GM19395 (cell line): ENCODE data around the gene PPARD.
"Not testable (repeated sequence)": the region's sequence is repeated elsewhere in the genome, so short reads cannot be mapped to it uniquely, and the experiment has no call there.

ENCODE experiments used
- ATAC-seq: cut with Tn5 transposase; IDR thresholded peaks from one replicate; pipeline ENCODE4 v1.9.1; 2021; ENCODE audit warnings: mild to moderate bottlenecking, moderate library complexity; ENCODE audit not compliant: unreplicated experiment

Gene PPARD

DNA sequence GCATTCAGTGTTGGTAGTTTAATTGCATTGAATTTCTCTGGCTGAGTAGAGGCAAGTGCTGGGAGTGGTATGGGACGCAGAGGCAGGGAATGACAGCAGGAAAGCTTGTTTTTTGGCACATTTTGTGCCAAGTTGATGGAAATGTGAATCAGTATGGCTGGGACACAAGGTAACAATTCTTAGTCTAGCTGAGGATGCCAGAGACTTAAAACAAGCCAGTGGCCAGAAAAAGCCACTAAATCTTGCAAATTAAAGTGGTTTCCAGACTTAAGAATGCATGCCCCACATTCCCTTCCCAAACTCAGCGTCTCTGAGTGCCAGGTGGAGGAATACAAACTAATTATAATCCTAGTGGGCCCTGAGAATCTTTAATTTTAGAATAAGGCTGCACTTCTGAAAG, 35.9 kb downstream of the PPARD start:
- no peak for ATAC-seq

DNA sequence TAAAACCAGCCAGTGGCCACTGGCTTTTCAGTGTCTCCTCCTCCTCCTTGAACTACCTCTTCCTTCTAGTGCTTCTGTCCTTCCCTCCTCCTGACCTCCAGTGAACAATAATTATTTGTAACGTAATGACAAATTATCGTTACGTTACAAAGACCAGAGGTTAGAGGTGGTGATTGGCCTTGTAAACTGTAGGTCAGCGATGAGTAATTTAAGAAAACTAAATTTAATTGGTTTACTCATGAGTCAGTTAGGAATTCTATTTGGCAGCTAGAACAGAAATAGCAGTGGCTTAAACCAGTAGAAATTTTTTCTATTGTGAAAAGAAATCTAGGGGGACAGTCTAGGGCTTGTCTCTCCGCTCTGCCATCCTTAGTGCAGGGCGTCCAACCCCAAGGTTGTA, 38.8 kb downstream of the PPARD start:
- no peak for ATAC-seq

- ATAC-seq, result no peak
Observed at GRCh38 chr6:35382015-35382414, 39.7 kb downstream of the PPARD start.

GRCh38 chr6:35385457-35386202, 43.3 kb downstream of the PPARD start:
- ATAC-seq, result no peak

DNA sequence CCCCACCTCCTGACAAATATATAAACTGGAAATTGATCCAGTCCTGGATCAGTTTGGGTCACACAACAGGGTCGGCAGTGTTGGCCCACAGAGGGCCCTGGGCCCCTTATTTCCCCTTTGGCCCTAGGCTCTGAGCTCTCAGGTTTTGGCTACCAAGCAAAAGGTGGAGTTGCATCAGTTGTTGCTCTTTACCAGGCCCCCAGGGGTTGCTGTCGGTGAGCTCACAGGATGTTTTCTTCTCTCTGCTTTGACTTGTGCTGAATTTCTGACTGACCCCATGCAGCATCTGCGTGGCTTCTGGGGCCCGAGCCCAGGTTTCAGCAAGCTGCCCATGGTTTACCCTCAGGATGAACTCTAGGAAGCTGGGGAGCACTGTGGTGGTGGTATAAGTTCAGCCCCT, 44.6 kb downstream of the PPARD start:
- ATAC-seq, result no peak

- no peak for ATAC-seq
Observed at GRCh38 chr6:35388030-35388429, 45.7 kb downstream of the PPARD start.

DNA sequence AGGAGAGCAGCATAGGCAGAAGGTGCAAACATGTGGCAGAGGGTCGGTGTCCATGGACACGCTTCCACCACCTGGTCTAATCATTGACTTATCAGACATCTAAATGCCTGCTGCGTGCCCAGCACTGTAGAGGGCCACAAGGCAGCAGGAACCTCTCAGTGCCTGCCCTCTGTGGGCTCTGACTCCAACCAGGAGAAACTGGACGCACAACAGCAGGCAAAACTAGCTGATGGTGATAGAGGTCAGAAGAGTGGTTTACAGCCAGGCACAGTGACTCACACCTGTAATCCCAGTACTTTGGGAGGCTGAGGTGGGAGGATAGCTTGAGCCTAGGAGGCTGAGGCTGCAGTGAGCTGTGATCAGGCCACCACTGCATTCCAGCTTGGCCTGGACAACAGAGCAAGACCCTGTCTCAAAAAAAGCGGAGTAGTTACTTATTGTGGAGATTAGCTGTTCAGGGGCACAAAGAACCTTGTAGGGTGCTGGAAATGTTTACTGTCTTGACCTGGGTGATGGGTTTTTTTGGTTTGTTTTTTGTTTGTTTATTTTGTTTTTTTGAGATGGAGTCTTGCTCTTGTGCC, 46.5 kb downstream of the PPARD start:
- no peak for ATAC-seq

GRCh38 chr6:35389386-35389785, 47.0 kb downstream of the PPARD start:
- not testable (repeated sequence) for ATAC-seq

GRCh38 chr6:35391240-35391968, 49.0 kb downstream of the PPARD start:
- ATAC-seq, result no peak

DNA sequence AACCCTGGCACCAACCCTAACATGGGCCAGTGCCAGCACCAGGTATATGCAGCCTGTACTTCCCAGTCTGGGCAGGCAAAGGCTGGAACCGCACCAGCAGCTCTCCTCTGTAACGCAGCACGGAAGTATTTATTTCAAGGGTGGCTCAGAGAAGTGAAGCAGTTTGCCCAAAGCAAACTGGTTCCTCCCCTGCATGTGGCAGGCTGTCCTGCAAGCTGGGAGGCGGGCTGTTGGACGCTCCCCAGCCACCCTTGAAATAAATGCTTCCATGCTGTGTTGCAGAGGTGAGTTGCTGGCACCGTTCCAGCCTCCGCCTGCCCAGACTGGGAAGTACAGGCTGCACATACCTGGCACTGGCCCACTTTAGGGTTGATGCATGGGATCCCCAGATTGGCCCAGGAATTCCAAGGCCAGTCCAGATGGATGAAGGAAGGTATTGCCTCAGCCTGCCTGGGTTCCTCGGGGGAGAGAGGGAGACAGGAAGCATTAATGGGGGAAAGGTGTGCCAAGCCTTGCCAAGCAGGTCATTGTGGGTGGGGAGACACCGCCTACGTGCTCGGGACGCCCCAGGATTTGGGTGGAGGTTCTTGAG, 49.8 kb downstream of the PPARD start:
- no peak for ATAC-seq

GRCh38 chr6:35392773-35393672, 50.7 kb downstream of the PPARD start:
- no peak for ATAC-seq

- no peak for ATAC-seq
Observed at GRCh38 chr6:35396991-35397390, 54.6 kb downstream of the PPARD start.

DNA sequence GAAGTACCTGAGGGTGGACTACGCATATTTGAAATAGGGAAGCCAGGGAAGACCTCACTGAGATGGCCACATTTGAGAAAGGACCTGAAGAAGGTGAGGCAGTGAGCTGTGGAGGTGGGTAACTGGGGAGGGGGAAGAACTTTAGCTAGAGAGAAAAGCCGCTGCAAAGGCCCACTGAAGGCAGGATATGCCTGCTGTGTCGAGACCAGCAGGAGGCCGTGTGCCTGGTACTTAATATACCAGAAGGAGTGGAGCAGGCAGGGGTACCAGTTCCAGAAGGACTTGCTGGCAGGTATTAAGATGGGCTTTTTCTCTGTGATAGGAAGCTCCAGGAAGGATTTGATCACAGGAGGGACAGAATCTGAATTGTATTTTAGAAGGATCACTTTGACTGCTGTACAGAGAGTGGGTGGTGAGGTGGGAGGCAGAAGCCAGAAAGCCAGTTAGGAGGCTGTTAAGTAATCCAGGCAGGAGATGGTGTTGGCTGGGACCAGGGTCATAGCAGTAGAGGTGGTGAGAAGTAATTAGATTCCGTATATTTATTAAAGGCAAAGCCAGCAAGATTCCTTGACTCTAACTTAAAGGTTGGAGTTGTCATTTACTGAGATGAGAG, 55.6 kb downstream of the PPARD start:
- ATAC-seq, result no peak

DNA sequence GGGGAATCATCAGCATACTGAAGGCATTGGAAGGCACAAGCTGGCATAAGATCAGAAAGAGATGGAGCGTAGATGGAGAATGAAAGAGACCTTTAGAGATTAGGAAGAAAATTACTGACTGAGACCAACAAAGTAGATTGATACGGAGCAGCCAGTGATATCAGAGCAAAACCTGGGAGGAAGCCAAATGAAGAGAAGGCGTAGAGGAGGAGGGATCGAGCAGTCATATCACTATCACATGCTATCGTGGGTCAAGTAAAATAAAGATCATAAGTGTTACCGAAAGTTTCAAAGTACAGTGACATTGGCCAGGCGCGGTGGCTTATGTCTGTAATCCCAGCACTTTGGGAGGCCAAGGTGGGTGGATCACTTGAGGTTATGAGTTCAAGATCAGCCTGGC, 56.2 kb downstream of the PPARD start:
- ATAC-seq, result no peak

- no peak for ATAC-seq
Observed at GRCh38 chr6:35400111-35400510, 57.8 kb downstream of the PPARD start.

DNA sequence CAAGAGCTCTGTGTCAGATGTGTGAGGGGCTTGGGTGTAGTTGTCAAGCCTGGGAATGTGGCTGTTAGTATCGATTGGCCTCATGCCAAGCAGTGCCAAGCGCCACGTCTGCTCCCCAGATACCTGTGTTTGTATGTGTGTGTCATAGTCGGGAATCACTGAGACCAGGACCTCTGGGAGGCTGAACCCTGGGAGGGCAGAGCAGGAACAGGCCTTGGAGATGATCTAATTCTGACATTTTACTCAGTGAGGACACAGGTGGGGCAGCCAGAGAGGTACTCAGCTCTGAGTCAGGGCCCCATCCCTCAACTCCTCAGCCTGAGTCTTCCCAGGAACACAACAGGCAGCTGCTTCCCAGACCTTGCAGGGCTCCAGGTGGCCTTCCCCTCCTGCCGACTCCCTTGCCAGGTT, 58.5 kb downstream of the PPARD start:
- ATAC-seq, result no peak

GRCh38 chr6:35401514-35401913, 59.2 kb downstream of the PPARD start:
- ATAC-seq, result no peak

GRCh38 chr6:35402136-35402855, 59.9 kb downstream of the PPARD start:
- ATAC-seq, result no peak

GRCh38 chr6:35402856-35403191, 60.5 kb downstream of the PPARD start:
- ATAC-seq, result no peak
